MM.1S (cell line): Measurements from ENCODE around the gene SNX27.

ENCODE experiments used
- DNase-seq: peaks from one replicate; pipeline ENCODE4 v3.0.0-alpha.2; 2015
- H2AFZ ChIP-seq: fragments of 300-600 bp; sonication (generic); 2 replicates; pipeline ENCODE4 v1.6.0; 2016; ENCODE audit warnings: antibody characterized with exemption, low read length
- H3F3A ChIP-seq: fragments of 300-600 bp; sonication (generic); 2 replicates; pipeline ENCODE4 v1.6.1; 2016; ENCODE audit warnings: mild to moderate bottlenecking, antibody characterized with exemption, low read length, moderate library complexity, mixed read lengths; ENCODE audit not compliant: insufficient read depth
- H3K27ac ChIP-seq: fragments of 300-600 bp; sonication (generic); 2 replicates; pipeline ENCODE4 v1.5.1; 2016; ENCODE audit warnings: mild to moderate bottlenecking, low read length
- H3K27me3 ChIP-seq: fragments of 300-600 bp; sonication (generic); replicated peaks from 2 replicates; pipeline ENCODE4 v1.6.0; 2016; ENCODE audit warnings: low read length; ENCODE audit not compliant: insufficient read depth
- H3K36me3 ChIP-seq: fragments of 300-600 bp; sonication (generic); replicated peaks from 2 replicates; pipeline ENCODE4 v1.6.1; 2016; ENCODE audit warnings: mild to moderate bottlenecking, low read length, mixed read lengths; ENCODE audit not compliant: insufficient read depth
- H3K4me1 ChIP-seq: fragments of 300-600 bp; sonication (generic); 2 replicates; pipeline ENCODE4 v1.6.1; 2016; ENCODE audit warnings: low read length, mixed read lengths
- H3K4me2 ChIP-seq: fragments of 300-600 bp; sonication (generic); 2 replicates; pipeline ENCODE4 v1.6.0; 2016; ENCODE audit warnings: low read depth, low read length
- H3K4me3 ChIP-seq: fragments of 300-600 bp; sonication (generic); 2 replicates; pipeline ENCODE4 v1.5.1; 2016; ENCODE audit warnings: low read length, mixed read lengths
- H3K79me2 ChIP-seq: fragments of 300-600 bp; sonication (generic); 2 replicates; pipeline ENCODE4 v1.6.1; 2016; ENCODE audit warnings: mixed run types, low read length, mixed read lengths
- H3K9ac ChIP-seq: fragments of 300-600 bp; sonication (generic); 2 replicates; pipeline ENCODE4 v1.6.1; 2016; ENCODE audit warnings: low read length, mixed read lengths
- H3K9me2 ChIP-seq: fragments of 300-600 bp; sonication (generic); replicated peaks from 2 replicates; pipeline ENCODE4 v1.6.1; 2016; ENCODE audit warnings: mild to moderate bottlenecking, low read length, mixed read lengths; ENCODE audit not compliant: insufficient read depth
- H3K9me3 ChIP-seq: fragments of 300-600 bp; sonication (generic); replicated peaks from 2 replicates; pipeline ENCODE4 v1.6.1; 2016; ENCODE audit warnings: mild to moderate bottlenecking, low read length, mixed read lengths; ENCODE audit not compliant: insufficient read depth
- H4K20me1 ChIP-seq: fragments of 300-600 bp; sonication (generic); 2 replicates; pipeline ENCODE4 v1.6.1; 2016; ENCODE audit warnings: mild to moderate bottlenecking, low read length, moderate library complexity, mixed read lengths; ENCODE audit not compliant: insufficient read depth
- CTCF ChIP-seq: fragments of 300-600 bp; sonication (generic); IDR thresholded peaks from 2 replicates; pipeline ENCODE4 v1.5.1; 2016; ENCODE audit warnings: antibody characterized with exemption, low read length, mixed read lengths
- EZH2 ChIP-seq: fragments of 300-600 bp; sonication (generic); optimal IDR thresholded peaks from 2 replicates; pipeline ENCODE3; 2017; ENCODE audit warnings: low read depth, mild to moderate bottlenecking, antibody characterized with exemption, low read length, mixed read lengths
- EZH2phosphoT487 ChIP-seq: fragments of 300-600 bp; sonication (generic); IDR thresholded peaks from 2 replicates; pipeline ENCODE4 v1.6.1; 2018; ENCODE audit warnings: antibody characterized with exemption, low read length

SNX27 gene

GRCh38 chr1:151565502-151566189 is 46.2 kb upstream of the SNX27 start:
- Histone ChIP-seq H3K9me3 (no peaks in the 10 kb centered on the region), H3K4me1 (no peaks in the 10 kb centered on the region), H3K9ac (no peak overlapping the region), H3F3A (no peaks in the 10 kb centered on the region), H3K36me3 (no peaks in the 10 kb centered on the region), H3K4me2 (no peak overlapping the region), H3K27me3 (no peaks in the 10 kb centered on the region), H3K9me2 (no peaks in the 10 kb centered on the region), H4K20me1 (no peaks in the 10 kb centered on the region), H3K79me2 (no peaks in the 10 kb centered on the region), H3K27ac (no peak overlapping the region), H2AFZ (no peak overlapping the region), H3K4me3 (no peak overlapping the region)
- TF ChIP-seq CTCF (no peak), EZH2 (no peak), EZH2phosphoT487 (no peak)
- DNase-seq = no peak

GRCh38 chr1:151568626-151569088 is 43.2 kb upstream of the SNX27 start:
- no peak for DNase-seq
- H3K9me3 ChIP-seq = no peaks in the 10 kb centered on the region
- H3K9me2 ChIP-seq = no peaks in the 10 kb centered on the region
- H3F3A ChIP-seq = no peaks in the 10 kb centered on the region
- no peaks in the 10 kb centered on the region for H3K36me3 ChIP-seq
- no peaks in the 10 kb centered on the region for H4K20me1 ChIP-seq
- H3K4me1 ChIP-seq = no peaks in the 10 kb centered on the region
- no peak overlapping the region for H3K4me2 ChIP-seq
- TF ChIP-seq EZH2 (no peak), CTCF (no peak), EZH2phosphoT487 (no peak)
- no peaks in the 10 kb centered on the region for H3K27me3 ChIP-seq
- H3K79me2 ChIP-seq = no peaks in the 10 kb centered on the region
- no peak overlapping the region for H3K27ac ChIP-seq
- no peak overlapping the region for H3K9ac ChIP-seq
- H2AFZ ChIP-seq = no peak overlapping the region
- no peak overlapping the region for H3K4me3 ChIP-seq

- Histone ChIP-seq H3K4me3 (no peak overlapping the region), H3F3A (no peaks in the 10 kb centered on the region)
- DNase-seq = no peak
These were observed 41.0 kb upstream of the SNX27 start for GRCh38 chr1:151570819-151571218.

More at GRCh38 chr1:151570819-151571218, 41.0 kb upstream of the SNX27 start:
- Histone ChIP-seq H4K20me1 (no peaks in the 10 kb centered on the region), H3K27me3 (no peaks in the 10 kb centered on the region), H3K79me2 (no peaks in the 10 kb centered on the region), H3K9me2 (no peaks in the 10 kb centered on the region), H3K36me3 (no peaks in the 10 kb centered on the region), H3K4me2 (no peak overlapping the region), H3K9ac (no peak overlapping the region), H2AFZ (no peak overlapping the region), H3K27ac (no peak overlapping the region), H3K9me3 (no peaks in the 10 kb centered on the region), H3K4me1 (peaks cover 14% of the 10 kb centered on the region)
- TF ChIP-seq CTCF (no peak), EZH2phosphoT487 (no peak), EZH2 (no peak)
